Activated naive CD4-positive, alpha-beta T cell treated with anti-CD3 and anti-CD28 coated beads, Interleukin-2, amount 50 U/mL, for 16 hours (primary cell): ENCODE measurements around the gene TBX1.

Source experiments
- DNase-seq: peaks from one replicate; pipeline ENCODE4 v3.0.0-alpha.2; 2020

TBX1 gene

DNA sequence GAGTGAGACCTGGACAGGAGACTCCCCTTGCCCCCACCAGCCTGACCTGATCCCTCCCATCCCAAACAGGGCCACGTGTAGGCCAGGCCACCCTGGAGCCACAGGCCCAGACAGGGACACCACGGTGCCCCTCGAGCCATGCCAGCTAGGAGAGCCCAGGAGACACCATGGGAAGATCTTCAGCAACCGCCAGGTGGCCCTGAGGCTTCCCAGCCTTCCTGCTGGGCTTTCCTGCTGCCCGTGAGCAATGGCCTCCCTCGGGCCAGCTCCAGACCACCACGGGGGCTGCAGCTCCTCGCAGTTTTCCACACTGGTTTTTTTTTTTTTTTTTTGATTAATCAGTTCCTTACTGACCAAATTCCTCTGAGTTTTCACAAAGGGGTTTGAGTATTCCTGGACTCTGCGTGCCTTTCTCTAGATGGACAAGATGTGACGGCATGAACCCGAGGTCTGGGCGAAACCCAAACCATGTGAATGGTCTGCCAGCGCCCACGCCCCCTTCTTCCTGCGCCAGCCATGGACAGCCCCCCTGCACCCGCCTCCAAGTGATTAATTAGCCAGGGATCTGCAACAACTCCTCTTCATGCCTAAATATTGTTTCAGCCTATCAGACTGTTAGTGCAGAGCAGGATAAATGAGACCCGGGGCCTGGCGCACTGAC lies 40.9 kb downstream of the TBX1 start:
- DNase-seq = no peak

DNA sequence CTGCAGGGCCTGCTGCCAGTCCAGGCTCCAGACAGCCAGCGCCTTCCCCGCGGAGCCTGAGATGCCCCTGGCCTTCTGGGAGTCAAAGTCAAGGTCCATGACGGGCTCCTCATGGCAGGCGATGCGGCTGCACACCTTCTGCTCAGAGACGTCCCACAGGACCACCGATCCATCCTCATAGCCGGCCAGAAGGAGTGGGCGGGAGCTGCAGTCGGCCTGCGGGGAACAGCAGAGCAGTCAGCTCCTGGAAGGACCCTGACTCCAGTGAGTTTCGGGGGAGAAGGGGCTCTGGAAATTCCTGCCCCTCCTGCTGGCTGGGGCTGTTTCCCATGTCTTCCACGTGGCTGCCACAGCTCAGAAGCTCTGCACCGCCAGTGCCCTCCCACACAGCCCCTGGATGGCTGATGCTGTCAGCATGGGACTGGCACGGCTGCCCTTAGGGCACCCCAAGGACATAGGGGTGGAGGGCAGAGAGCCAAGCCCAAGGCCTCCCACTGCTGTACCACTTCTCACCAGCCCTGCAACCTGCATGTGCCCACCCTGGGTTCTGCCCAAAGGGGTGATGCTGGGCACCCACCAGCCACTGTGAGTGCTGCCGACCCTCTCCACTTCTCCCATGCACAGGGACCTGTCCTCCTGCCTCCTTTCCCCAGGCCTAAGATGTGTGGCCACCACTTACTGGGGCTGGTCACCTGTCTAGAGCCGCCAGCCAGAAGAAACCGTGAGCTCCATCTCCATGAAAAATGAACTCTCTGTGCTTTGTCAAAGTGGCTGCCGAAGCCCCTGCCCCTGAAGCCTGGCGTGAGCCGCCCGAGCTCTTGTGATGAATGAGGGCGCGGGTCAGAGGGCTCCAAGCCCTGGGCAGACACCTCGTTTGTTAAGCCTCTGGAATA lies 41.7 kb downstream of the TBX1 start:
- DNase-seq = peak; percentile 5

DNA sequence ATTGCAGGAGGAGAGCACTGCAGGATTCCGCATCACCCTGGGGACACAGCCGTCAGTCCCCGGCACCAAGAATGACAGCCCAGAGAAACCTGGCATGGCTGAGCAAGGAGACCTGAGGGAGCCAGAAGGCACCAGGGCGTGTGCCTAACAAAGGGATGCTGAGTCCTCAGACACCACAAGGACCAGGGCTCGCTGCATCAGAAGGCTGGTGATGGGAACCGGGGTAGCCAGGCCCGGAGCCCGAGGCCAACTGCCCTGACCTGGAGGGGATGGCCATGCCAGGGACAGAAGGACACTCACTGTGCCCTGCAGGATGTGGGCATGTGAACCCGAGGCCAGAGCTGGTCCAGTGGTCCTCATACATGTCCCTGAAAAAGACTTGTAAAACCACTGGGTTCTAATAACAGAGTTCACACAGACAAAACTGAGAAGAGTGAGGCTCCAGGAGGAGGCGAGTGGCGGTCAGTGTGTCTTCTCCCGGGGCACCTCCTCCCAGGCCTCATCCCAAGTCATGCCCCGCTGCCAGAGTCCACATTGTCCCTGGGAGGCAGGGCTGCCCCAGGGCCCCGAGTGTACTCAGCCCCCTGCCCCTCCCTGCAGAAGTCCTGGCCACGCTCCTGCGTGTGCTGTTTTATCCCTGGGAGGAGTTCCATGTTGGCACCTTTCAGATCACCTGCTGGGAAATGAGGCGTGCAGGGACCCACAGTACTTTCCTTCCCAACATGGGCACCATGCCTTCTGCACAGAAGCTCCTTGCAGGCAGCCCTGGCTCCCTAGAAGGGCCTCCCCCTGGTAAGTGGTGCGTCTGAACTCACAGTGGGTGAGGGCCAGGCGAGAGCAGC lies 42.5 kb downstream of the TBX1 start:
- peak; percentile 6 for DNase-seq

DNA sequence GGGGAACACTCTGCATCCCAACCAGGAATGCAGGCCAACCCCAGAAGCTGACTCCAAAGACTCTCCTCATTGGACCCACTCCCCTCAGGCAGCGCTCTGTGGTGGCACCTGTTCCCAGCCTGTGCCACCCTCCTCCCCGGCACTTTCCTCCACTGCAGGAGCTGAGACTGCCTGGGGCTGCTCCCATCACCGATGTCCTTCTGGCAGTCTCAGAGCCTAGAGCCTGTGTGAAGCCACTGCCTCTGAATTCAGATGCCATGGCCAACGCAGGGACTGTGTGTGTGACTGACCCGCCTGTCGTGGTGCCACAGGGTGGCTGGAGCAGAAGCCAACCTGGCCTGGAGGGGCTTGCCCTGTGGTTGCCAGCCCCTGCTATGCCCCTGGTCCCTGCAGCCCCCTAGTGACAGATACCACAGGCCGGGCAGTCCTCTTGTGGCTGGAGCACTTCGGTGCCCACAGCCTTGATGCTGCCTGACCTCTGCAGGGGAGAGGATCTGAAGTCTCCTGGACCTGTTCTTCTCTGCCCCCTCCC lies 43.2 kb downstream of the TBX1 start:
- peak; percentile 4 for DNase-seq

DNA sequence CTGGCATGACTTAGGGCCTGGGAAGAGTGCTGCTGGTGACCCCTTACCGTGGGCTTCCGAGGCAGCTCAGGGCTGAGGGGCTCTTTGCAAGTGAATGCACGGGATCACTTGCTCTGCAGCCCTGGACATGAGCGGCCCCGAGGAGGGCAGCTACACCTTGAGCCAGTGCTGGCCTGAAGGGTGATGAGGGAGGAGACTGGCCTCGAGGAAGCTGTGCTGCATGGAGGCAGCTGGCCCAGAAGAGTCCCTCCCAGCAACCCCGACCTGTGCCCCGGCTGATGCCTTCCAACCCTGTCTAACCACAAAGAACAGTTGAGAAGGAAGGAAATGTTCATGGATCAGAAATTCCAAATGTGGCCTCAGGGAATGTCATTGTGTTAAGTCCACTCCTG lies 45.2 kb downstream of the TBX1 start:
- DNase-seq = peak; percentile 3

DNA sequence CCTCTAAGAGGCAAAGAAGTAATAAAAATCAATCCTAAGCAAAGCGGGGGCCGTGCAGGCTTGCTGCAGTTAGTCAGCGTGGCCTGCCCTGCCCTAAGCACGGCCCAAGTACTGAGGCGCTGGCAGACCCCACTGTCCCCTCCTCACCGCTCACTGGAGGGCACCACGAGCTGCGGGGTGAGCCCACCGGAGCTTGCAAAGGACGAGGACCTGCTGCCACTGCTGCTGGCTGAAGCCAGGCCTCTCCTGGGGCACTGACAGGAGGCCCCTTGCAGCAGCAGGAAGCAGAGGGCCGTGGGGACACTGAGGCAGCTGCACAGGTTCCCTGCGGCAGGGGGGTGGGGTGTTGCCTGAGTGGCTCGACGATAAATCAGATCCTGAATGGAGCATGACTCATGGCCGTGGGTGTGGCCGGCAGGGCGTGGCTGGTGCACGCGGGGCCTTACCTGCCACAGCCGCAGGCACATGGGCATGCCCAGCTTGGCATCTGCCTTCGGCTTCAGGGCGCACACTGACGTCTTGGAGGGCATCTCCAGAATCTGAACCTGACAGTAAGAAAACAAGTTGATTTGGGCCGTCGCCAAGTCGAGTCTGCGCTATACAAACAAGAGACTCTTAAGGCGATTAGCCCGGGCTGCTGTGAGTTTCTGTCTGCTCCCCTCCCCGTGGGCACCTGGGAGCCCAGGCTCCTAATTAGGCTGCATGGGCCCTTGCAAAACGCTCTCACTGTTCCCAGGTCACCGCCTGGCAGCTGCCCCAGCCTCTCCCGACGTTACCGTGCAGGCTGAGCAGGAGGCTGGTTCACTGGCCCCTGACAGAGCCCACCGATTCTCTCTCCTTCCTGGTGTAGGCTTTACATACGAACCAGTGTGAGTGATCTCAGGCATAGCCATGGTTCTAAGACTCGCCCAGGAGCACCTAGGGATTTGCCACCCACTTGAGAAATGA lies 45.9 kb downstream of the TBX1 start:
- peak; percentile 9 for DNase-seq

DNA sequence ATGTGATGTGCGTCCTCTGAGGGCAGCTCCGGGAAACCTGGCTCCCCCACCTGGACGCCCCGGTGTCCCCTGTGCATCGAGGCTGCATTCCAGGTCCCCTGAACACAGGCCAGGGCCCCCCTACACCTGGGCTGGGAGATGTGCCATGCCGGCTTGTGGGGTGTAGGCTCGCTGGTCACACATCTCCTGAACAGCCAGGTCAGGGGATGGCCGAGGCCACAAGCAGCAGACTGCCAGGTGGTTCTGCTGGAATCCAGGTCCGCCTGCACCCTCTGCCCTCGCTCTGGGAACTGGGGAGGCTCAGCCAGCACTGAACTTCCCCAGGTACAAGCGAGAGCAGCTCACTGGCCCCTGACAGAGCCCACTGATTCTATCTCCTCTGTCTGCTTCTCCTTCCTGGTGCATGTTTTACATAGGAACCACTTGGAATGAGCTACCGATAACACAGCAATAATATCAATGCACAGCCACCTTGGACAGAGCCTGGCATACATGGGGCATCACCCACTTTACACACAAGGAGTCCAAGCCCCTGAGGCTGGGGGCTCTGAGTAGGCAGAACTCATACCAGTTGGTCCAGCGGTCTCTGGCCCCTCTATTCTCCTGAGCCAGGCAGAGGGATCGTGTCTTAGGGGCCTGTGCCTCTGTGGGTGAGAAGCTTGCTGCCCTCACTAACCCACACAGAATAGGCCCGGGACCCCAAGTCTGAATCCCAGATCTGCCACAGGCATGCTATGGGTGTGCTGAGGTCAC lies 46.8 kb downstream of the TBX1 start:
- DNase-seq = peak; percentile 8

DNA sequence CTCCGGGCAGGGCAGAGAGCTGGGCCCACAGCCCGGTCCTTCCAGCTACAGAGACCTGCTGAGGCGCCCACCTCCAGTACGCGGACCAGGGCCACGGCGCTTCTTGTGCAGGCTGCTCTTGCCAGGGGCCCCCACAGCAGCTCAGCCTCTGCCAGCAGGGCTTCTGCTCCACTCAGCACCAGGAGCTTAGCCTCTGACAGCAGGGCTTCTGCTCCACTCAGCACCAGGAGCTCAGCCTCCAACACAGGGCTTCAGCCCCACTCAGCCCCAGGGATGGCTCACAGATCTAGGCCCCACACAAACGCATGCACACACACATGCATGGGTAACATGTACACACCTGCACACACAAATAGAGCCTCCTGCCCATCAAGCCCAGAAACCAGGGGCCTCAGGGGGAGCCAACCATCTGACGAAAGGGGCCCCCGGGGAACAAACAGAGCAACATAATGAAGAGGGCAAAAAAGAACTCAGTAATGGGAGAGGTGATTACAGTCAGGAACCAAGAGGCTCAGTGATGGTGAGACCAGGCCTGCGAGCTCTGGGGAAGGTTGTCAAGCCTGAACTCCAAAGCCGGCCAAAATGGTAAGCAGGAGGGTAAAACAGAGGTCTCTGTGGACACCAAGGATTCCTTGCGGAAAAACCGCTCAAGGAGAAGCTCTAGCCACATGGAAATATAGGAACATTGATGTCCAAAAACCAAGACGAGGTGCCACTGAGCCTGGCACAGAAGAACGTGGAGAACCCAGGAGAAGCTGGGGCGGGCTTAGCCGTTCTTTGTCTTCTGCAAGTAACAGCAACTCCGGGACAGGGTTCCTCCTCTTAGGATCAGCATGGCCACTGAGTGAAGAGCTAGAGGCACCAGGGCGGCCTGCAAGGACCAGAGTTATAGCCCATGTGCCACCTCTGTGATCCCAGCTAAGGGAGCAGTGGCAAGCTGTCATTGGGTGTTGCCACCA lies 47.6 kb downstream of the TBX1 start:
- peak; percentile 7 for DNase-seq

DNA sequence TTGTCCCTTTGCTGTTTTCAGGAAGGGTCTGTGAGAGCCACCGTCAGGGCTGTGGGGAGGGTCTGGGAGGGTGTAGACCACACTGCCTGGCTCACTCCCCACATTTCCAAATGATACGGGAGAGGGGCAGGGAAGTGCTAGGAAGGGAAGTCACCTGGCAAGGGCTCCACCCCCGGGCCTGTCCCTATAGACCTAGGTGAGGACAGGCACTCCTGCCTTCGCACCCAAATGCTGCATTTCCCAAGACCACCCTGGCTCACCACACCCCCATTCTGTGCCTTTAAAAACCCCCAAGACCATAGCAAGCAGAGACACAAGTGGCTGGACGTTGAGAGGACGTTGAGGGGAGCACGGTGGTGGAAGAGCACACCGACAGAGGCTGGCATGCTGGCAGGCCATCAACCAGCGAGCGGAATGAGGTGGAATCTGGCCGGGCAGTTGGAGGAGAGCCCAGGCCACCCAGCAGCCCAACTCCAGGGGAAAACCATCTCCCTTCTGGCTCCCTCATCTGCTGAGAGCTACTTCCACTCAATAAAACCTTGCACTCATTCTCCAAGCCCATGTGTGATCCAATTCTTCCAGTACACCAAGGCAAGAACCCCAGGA lies 48.4 kb downstream of the TBX1 start:
- no peak for DNase-seq

DNA sequence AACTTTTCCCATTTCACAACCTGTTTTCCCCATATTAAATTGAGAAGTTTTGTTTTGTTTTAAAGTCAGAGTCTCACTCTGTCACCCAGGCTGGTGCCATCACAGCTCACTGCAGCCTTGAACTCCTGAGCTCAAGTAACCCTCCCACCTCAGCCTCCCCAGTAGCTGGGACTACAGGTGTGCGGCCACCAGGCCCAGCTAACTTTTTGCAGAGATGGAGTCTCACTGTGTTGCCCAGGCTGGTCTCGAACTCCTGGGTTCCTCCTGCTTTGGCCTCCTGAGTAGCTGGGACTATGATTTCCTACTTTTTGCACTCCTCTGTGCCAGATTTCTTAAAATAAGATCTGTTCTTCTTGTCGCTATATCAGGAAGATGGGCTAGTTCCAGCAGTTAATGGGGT lies 49.2 kb downstream of the TBX1 start:
- DNase-seq = no peak

DNA sequence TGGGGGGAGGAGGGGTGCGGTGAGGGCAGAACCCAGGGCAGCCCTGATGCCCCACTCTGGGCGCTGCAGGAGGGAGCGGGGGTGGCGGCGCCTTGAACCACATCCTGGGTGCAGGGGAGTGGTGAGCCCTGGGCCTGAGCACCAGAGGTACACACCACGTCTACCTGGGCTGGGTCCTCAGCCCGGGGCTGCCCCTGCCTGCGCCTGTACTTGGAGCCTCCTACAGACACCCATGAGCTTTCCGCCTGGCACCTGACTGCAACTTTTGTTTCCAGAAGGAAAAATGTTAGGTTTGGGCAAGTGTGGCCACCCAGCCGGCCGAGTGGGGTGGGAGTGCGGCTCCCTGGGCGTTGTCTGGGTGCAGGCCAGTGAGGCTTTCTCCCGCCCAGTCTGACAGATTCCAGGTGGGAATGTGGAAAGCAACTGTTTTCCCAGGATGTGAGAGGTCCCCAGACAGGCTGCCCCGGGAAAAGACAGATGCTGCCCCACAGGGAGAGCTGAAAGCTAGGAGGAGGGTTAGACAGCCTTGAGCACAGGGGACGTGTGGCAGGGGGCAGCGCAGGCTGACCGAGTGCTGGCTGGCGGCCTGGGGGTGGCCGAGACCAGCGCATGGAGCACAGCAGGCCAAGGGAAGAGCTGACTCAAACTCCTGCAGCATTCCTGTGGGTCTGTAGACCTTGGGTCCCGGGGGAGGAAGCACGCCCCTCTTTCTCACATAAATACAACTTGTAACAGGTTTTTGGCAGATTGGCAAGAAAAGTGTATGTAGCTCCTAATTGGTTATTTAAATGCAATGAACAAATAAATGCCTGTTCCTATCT lies 50.0 kb downstream of the TBX1 start:
- DNase-seq = no peak

DNA sequence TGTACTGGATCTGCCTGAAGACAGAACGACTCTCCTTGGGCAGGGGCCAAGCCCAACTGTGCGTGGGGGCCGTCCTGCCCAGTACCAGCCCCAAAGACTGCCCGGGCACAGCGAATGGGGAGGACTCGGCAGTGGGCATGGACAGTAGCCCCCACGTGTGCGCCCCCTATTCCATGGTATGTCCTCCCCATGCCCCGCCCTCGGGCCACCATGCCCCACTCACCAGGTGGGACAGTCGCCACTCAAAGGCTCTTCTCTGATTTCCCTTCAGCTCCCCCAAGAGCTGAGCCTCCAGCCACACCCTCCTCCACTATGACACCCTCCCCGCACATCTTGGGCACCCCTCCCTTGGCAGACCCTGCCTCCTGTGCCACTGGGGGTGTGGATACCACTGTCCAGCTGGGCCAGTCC lies 50.6 kb downstream of the TBX1 start:
- DNase-seq = no peak

DNA sequence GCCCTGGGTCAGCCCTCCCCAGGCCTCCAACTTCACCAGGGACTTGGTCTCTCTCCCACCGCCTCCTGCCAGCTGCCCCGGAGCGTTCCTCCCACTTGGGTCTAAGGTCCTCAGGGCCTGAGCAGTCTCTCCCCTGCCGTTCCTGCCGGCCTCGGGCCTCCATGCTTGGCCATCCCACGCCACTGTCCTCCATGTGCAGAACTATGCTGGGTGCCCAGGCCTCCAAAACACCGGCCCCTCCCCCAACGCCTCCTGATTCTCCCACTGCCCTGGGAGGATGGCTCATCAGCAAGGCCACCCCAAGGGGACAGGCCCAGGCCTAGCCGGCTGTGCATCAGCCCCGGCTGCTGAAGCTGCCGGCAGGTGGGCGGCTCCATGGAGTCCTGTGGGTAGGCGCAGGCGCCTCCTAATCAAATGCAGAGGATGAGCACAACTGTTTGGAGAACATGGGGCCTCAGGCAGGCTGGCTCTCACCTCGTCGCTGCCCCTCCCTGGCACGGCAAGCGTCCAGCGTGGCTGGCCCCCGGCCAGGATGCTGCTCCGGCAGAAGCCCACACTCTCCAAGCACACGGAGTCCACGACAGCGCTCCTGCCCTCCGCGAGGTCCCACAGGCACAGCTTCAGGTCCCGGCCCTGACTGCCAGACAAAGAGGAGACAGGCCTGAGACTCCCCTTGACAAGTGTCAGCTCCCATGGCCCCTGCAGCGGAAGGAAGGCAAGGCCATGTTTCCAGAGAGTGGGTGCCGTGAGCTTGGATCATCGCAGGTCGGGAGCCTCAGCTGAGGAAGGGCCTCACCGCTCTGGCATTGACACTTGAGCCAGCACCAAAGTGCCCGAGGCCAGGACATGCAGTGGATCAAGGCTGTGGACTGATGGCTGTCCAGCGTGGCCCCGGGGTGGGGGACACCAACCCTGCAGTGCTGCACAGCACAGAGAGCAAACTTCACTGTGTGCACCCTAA lies 51.5 kb downstream of the TBX1 start:
- DNase-seq = no peak

DNA sequence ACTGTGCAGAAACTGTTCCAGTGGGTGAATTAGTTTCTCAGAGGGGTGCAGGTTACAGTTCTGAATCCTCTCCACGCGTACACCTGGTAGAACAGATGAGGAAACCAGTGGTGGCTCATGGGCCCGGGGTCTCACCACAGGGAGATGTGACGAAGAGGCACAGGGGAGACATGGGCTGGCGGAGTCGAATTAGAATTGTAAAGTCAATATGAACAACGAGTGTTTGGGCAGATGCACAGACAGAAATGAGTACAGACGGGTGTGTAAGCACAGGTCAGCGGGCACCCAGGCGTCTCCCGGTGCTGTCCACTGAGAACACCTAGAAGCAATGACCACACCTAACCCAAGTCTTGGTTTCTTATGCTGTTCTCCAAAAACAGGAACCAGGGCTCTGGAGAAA lies 52.3 kb downstream of the TBX1 start:
- DNase-seq = no peak

DNA sequence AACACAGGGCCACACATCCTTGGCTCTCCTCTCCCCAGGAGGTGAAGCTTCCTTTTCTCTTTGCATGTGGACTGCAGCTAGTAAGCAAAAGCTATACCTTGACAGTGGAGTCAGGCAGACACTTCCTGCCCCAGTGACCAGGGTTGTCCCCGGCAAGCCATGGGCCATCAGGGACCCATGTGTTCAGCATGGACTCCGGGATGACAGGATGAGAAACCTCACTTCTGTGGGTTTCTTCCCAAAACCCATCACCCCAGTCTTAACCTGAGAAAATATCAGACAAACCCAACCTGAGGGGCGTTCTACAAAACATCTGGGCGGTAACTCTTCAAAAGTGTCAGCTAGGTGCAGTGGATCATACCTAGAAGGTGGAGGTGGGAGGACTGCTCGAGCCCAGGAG lies 53.9 kb downstream of the TBX1 start:
- no peak for DNase-seq

DNA sequence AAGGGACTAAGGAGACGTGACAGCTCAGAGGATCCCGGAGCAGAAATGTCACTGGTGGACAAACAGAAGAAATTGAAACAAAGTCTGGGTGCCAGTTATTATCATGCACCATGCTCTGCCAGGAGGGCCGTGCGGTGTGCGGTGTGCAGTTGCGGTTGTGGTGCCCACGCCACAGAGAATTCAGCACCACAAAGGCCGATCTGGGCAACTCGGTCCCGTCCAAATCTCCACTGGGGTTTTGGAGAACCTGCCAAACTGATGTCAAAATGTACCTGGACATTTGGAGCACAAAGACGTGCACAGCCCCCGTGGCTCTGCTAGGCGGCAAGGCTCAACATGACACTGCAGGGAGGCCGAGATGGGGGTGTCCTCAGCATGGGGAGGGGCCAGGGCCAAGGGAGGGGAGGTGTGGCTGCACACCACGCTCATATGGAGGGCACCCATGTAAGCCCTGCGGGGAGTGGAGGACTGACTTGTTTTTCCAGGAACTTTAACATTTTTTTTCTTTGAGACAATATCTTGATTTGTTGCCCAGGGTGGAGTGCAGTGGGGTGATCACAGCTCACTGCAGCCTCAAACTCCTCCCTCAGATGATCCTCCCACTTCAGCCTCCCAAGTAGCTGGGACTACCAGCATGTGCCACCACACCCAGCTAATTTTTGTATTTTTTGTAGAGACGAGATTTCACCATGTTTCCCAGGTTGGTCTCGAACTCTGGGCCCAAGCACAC lies 54.7 kb downstream of the TBX1 start:
- DNase-seq = no peak

DNA sequence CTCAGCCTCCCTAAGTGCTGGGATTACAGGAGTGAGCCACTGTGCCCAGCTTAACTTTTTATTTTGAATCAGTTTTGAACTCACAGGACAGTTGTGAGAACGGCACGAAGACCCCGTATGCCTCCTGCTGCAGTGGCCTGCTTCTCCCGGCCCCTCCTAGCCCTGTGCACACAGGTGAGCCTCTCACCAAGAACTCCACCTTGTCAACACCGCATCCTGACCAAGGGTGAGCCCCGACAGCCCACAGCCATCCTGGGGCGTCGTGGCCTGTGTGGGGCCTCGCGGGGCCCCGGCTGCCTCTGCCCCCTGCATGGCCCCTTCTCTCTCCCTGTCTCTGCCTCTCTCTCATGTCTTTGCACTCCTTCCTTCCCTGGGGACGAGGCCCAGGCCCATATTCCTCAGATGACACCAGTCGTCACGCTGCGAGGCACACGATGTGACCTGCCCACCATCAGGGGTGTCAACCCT lies 55.3 kb downstream of the TBX1 start:
- no peak for DNase-seq
